EL (cell line): ENCODE measurements around the gene LPIN3.
"Not testable (repeated sequence)": the region's sequence is repeated elsewhere in the genome, so short reads cannot be mapped to it uniquely, and the experiment has no call there.

ENCODE experiments used
- DNase-seq: peaks from one replicate; pipeline ENCODE4 v3.0.0-alpha.2; 2016

LPIN3 gene, protein sequence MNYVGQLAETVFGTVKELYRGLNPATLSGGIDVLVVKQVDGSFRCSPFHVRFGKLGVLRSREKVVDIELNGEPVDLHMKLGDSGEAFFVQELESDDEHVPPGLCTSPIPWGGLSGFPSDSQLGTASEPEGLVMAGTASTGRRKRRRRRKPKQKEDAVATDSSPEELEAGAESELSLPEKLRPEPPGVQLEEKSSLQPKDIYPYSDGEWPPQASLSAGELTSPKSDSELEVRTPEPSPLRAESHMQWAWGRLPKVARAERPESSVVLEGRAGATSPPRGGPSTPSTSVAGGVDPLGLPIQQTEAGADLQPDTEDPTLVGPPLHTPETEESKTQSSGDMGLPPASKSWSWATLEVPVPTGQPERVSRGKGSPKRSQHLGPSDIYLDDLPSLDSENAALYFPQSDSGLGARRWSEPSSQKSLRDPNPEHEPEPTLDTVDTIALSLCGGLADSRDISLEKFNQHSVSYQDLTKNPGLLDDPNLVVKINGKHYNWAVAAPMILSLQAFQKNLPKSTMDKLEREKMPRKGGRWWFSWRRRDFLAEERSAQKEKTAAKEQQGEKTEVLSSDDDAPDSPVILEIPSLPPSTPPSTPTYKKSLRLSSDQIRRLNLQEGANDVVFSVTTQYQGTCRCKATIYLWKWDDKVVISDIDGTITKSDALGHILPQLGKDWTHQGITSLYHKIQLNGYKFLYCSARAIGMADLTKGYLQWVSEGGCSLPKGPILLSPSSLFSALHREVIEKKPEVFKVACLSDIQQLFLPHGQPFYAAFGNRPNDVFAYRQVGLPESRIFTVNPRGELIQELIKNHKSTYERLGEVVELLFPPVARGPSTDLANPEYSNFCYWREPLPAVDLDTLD

DNA sequence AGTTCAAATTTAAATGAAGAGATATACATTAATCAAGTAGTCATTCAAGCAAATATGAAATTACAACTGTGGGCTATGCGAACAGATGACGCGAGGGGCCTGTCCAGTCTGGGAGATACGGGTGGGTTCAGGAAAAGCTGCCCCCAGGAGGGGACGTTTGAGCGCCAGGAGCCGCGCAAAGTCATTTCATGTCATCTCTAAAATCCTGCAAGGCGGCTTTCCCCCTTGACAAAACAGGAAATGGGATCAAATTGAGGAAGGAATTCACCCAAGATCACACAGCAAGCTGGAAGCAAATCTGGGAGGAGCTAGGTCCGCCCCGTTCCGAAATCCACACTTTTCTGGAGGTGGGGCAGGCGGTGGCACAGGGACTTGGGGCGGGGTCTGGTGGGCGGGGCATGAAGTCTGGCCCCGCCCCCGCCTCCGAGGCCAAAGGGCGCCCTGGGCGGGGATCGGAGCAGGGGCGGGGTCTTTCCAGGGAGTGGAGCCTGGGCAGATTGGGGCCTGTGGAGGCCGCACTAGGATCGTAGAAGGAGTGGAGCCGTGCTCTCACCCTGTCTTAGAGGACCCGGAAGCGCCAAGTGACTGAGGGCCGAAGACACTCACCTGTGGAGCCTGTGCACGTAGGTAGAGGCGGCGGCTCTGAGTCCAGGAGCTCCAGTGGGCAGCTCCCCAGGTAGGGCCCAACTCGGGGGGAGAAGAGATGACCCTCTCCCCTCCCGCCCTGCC lies at the start of gene LPIN3:
TSS of gene LPIN3 (plus strand) at position 495 of the 729 bp plus-strand sequence. CDS start 4,983 bp downstream, outside the sequence.
- DNase-seq = peak; percentile 92

DNA sequence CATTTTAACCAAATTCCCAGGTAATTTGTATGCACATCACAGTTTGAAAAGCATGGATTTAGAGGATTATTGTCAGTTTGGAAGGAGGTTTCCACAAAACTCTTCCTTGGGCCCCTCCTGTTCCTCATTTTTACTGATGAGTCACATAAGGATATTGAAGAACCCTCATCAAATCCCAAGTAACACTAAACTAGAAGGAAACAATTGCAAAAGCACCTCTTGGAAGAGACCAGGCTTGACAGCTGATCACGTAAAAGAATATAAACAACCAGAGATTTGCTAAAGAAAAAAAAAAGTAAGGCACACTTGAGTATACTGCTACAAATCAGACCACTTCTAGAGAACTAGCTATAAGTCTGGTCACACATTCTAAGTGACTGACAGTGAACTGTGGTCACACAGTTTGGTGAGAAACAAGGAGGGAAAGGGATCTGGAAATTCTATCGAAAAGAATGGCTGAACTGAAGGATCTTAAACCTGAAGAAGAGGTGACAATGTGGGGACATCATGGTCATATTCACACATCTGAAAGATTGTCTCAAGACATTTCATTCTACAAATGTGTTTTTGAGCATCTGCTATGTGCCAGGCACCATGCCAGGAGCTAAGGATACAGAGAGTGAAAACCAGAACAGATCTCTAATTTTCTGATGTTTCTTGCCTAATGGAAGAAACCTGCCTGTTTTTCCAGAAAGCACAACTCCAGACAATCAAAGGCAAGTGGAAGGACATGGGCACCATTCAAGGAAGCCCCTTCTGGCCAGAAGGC lies 47.2 kb upstream of the LPIN3 start:
- peak; percentile 40 for DNase-seq

DNA sequence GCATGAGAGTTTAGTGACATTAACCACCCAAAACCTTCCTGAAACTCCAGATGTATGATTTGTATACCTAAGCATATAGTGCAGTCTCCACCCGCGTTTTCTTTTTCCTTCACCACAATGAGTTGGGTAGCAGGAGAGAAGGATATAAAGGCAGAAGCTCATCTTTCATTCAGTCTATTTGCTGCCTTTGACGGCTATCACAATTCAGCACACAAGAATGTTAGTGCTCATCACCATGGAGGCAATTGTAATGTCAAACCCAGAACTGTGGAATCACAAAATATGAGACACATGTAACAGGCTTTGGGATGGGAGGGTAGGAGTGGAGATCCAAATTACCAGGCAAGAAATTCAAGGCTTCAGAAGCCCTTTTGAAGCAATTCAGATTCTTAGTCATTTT lies 40.7 kb upstream of the LPIN3 start:
- peak; percentile 22 for DNase-seq

DNA sequence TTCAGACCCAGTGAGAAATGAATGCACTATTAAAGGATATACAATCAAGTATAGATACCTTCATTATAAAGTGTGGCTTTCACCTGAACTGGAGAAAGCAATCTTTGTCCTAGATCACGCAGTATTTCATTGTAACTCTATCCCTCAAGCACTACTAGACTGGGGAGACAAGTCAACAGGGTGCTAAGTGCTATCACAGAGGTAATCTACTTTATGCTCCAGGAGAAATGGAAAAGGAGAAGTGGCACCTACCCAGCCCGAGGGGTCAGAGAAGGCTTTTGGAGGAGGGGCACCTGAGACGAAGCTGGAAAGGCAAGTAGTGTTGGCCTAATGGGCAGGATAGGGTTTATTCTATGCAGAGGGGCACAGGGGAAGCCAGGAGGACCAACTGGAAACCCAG lies 40.2 kb upstream of the LPIN3 start:
- no peak for DNase-seq

DNA sequence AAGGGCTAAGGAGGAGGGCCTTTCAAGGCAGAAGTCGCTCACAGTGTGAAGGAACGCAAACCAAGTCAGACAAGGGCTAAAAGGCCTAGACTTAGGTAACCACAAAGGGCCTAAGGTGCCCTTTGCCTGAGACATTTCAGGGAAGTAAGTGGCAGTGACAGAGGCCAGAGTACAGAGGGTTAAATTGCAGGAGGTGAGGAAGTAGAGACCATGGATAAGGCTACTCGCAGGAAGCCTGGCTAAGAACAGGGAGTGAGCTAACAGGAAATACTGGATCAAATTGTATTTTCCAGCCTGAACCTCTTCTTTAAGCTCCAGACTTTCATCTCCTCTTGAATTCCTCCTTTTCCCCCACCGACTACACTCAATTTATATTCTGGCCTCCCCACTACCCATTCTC lies 39.7 kb upstream of the LPIN3 start:
- no peak for DNase-seq

DNA sequence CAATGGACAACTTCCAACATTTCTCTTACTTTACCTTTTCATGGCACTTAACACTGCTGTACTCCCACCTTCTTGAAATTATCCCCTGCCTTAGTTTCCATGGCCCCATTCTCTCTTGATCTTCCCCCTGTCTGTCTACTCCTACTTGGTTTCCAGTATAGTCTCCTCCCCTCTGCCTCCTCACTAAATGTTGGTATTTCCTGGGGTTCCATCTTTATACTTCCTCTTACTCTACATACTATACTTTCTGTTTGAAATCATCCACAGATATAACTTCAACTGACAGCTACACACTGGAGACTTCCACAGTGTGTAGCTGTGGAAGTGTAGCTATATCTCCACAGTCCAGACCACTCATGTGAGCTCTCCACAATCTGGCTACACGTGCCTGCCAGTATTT lies 36.6 kb upstream of the LPIN3 start:
- DNase-seq = no peak

DNA sequence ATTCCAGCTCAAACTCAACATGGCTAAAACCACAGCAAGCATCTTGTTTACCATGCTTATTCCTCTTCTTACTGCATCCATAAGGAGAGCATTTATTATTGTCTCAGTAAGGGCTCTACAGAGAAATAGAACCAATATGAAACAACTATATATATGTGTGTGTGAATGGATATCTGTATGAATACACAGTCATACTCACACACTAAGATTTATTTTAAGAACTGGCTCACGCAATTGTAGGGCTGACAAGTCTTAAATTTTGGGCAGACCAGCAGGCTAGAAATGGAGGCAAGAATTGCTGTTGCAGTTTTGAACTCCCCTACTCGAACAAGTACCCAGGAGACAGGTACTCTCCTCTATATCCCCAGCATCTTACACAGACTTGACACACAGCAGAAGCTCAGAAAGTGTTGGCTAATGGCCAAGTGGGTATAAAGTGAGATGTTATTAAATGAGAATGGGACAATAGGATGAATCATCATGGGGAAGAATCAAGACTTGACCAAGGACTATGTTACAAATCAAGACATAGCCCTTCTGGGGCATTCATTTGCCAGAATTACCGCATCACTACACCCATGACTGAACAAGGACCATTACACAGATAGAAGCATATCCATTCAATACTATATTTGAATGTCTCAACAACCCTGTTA lies 36.1 kb upstream of the LPIN3 start:
- no peak for DNase-seq

DNA sequence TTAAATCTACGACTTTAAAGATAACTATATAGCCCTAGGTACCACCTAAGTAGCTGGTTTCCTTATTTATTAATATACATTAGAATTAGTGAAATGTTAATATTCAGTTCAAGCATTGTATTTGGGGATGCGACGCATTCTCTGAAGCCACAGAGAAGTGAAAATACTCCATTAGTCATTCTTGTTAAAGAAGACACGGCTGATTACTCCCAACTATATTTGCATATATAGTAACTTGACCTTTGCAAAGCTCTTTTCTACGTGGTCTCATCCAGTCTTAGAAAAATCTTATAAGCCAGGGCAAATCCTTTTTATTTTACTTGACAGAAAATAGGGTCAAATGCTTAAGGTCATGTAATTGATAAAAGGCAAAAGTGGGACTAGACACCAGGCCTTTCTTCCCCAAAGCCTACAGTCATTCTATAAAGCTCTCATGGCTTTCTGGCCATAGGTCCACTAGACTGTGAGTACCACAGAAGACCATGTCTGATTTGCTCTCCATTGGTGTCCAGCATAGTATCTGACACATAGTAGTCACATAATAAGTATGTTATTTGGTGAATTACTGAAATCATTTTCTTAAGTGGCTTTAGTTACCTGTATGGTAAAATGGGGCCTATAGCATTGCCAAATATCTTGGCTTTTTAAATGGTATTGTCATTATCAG lies 34.4 kb upstream of the LPIN3 start:
- no peak for DNase-seq

DNA sequence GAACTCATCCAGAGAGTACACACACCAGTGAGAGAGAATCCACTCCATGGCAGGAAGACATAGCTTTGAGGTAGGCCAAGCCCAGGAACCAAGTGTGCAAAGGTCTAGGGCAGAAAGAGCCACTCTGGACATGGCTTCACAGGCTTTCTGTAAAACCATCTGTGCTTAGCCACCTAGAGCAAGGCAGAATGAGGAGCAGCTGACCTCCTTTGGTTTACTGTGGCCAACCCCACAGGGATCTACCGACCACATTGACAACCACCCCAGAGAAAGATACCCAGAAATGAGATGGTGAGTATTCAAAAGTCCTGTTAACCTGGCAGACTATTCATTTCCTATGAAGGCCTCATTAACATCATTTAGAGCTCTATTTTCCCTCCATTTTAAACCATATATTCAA lies 33.6 kb upstream of the LPIN3 start:
- no peak for DNase-seq

DNA sequence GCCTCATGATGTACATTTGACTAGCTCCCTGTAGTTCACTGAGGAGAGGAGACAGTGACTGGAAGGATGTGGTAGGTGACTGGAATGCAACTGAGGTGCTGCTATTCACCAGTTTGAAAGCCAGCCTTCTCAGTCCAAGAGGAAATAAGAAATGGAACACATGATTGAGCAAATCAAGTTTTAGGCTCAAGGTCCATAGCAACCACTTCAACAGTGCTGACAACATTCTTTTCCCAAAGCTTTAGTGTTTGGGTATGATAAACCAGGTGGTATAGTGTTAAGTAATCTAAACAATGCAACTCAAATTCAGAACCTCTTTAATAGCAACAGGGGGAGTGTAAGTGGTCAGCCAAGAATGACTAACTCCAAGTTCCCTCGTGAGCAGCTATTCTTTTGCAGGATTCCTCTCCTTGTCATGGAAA lies 32.3 kb upstream of the LPIN3 start:
- peak; percentile 63 for DNase-seq

DNA sequence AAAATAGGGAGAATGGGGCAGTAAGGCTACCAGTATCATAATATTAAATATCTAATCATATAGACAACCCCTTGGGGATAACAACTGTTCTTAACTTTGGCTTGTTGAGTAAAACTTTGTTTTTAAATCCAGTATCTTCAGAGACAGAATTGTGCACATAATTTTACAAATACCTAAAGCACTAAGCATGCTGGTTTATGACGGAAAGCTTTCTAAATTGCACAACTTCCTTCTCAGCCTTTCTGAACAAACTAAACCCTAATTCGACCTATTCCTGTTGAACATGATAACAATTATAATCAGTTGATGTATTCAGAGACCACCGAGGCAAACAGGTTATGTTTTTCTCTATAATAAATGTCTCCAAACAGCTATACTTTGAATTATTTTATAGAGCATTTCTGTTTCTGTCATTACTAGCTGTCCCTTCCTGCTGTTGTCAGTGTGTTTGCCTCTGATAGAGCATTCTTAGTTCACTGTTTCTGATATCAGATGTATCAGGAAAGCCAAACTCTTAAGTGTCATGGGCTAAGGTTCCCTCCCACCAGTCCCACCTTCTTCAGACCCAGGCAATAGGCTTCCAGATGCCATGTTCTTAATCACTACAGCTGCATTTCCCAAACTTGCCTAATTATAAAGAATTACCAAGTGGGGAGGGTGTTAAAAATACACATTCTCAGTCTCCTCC lies 31.8 kb upstream of the LPIN3 start:
- peak; percentile 30 for DNase-seq

DNA sequence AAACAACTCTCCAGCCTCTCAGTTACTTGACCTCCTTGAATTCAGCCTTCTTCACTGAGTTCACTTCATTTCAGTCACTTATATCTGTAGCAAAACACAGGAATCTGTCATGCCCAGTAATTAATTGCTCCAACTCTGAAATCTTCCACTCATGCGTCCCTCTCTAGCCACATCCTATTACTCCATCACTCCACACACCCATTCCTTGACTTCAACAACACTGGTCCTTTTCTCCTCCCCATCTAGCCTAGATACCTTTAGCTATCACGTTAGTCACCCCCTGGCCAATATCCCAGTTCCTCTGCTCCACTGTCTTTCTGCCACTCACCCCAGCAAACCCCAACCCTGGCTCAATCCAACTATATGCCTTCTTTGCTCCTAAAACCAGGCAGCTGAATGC lies 30.8 kb upstream of the LPIN3 start:
- DNase-seq = peak; percentile 87

DNA sequence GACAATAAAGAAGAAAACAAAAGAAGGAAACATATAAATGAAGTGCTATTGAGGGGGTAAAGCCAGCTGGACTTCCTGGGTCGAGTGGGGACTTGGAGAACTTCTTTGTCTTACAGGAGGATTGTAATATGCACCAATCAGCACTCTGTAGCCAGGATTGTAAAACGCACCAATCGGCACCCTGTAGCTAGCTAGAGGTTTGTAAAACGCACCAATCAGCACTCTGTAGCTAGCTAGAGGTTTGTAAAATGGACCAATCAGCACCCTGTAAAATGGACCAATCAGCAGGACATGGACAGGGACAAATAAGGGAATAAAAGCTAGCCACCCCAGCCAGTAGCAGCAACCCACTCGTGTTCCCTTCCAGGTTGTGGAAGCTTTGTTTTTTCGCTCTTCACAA lies 28.6 kb upstream of the LPIN3 start:
- not testable (repeated sequence) for DNase-seq

DNA sequence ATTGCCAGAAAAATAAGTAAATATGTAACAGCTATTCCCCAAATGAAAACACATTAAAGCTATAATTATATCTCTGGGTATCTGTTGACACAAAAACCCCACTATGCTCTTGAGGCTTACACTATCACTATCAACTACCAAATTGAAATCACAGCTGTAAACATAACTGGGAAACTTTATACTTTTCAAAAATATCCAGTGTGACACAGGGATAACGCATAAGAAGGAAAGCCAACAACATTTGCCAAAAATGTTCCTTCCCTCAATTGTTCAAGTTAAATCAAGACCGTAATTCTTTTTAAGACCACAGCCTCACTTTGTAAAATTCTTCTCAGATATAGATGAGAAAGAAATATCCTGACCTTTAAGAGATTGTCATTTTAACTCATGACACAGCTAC lies 26.2 kb upstream of the LPIN3 start:
- DNase-seq = no peak

DNA sequence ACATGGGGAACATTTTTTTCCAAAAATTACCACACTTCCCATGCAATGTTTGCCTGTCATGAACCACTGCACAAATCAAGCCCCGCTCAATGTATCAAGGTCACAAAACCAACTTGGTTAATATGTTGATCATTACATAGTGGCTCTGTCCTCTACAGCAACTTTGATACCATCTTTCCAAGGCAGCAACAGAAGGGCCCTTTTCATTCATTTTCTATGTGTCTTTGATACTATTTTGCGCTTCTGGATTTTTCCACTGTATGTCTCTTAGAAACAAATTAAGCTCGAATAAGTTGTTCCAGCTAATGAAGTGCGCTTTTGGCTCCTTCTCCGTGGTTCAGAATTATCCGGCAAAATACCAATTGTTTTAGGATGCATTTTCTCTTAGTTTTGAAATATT lies 24.6 kb upstream of the LPIN3 start:
- no peak for DNase-seq

DNA sequence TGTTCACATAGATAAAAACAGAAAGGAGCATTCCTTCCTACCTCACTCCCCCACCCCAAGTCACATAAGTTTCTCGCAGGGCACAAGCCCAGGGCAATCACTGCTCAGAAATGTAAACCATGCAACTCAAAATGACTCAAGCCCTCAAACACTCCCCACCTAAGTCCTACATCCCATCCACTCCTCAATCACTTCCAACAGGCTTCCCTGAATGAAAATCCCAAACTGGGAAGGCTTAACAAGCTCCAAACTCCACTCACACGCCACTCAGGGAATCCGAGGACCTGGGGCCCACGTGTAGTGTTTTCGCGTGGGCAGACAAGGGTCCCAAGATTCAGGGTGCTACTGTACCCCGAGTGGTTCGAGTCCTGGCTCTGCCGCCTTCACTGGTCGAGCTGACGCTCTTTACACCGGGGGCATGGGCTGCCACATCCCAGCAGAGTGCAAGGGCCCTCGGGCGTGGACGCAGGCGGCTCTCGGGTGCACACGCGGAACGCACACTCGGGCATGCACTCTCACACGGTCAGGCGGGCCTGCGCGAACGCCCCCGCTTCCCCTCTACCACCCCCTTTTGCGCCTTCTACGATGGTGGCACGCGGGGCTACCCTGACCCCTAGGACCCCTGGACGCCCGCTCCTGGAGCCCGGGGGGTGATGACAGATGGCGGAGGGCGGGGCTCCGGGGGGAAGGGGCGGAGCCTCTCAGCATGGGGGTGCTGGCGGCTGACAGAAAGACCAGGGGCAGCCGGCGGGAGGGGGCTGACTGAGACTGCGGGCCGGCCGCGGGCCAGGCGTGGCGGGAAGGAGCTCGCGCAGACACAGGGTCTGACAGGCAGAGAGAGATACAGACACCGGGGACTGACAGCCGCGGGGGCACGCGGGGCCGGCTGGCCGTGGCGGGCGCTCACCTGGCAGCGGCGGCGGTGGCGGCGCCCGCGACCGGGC lies 23.7 kb upstream of the LPIN3 start:
- peak; percentile 94 for DNase-seq

DNA sequence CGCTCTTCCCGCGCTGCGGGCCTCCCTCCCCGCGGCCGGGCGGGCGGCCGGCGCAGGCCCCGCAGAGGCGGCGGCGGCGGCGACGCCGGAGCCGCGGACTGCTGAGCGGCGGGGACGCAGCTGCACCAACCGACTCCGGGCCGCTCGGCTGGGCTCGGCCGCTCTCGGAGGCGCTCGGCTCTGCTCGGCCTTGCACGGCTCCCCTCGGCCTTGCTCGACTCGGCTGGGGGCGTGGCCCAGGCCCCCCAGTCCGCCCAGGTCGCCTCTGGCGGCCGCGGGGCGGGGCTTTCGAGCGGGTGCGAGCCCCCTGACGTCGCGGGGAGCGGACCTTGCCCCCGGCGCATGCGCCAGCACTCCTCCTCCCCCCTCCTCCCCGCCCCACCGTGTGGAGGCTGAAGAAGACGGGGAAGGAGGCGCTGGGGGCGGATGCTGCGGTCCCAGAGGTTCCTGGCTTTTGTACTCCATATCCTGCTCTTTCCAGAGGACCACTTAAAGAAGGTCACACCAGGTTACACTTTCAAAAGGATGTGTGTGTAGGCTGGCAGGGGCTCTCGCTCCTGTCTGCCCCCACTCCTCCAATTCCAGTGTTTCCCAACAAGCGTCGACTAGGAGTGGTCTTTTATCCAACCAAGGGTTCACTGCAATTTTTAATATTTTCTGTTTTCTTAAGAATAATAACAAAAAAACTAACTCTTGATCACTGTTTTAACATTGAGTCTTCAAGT lies 22.9 kb upstream of the LPIN3 start, which contains the start of gene ZHX3:
TSS of gene ZHX3 (minus strand) at position 186 of the 725 bp plus-strand sequence. CDS start 112,815 bp downstream, outside the sequence.
- peak; percentile 98 for DNase-seq

DNA sequence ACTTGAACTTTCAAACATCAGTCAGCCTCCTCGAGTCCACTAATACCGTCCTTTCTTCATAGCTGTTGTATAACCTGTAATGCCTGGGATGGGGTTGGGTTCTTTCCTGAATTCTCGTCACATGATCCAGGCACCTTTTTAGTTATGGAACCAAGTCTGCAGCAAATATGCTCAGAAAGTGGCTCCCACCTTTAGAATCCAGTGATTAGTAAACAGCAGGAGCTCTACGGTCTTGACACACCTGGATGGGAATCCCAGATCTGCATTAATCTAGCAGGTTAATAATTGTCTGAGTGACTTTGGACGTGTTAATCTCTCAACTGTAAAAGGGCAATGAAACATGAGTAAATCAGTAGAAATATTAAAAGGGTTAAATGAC lies 22.4 kb upstream of the LPIN3 start:
- DNase-seq = no peak

DNA sequence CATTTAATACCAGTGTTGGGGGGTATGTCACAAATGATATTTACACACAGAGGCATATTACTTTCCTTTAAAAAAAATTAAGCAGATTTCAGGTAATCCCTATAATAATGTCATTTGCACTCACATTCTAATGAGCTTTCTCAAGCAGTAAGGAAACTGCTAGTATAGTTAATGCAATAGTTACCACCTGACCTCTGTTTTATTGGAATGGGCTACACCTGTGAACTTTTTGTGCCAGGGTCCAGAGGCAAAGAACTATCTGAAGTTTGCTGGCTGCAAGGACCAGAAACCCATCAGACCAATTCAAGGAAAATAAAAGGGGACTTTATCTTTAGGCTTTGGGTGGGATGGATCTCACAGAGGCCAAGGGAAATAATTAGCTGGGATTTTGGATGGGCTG lies 20.2 kb upstream of the LPIN3 start:
- no peak for DNase-seq
